IPS-20b (cell line): ENCODE data around the gene GREB1L.

ENCODE experiments used
- H3K27ac ChIP-seq: one replicate; pipeline ENCODE4 v1.5.1; 2013; ENCODE audit warnings: low read length
- H3K27me3 ChIP-seq: 2 replicates; pipeline ENCODE4 v1.6.1; 2013; ENCODE audit warnings: mild to moderate bottlenecking, low read length, inconsistent platforms; ENCODE audit not compliant: insufficient read depth
- H3K36me3 ChIP-seq: 2 replicates; pipeline ENCODE4 v1.6.1; 2013; ENCODE audit warnings: low read depth, mild to moderate bottlenecking, inconsistent platforms, low read length, moderate library complexity; ENCODE audit not compliant: insufficient read depth
- H3K4me1 ChIP-seq: 2 replicates; pipeline ENCODE4 v1.6.1; 2013; ENCODE audit warnings: mild to moderate bottlenecking, control low read depth, inconsistent platforms, low read length, moderate library complexity; ENCODE audit not compliant: insufficient read depth
- H3K4me3 ChIP-seq: 2 replicates; pipeline ENCODE4 v1.5.1; 2013; ENCODE audit warnings: mild to moderate bottlenecking, low read length, inconsistent platforms
- H3K9ac ChIP-seq: 2 replicates; pipeline ENCODE4 v1.6.1; 2013; ENCODE audit warnings: low read depth, mild to moderate bottlenecking, inconsistent platforms, low read length, moderate library complexity
- H3K9me3 ChIP-seq: 2 replicates; pipeline ENCODE4 v1.6.1; 2013; ENCODE audit warnings: mild to moderate bottlenecking, low read depth, low read length, inconsistent platforms; ENCODE audit not compliant: insufficient read depth

GREB1L gene

GRCh38 chr18:21218862-21219261, 23.2 kb upstream of the GREB1L start:
- Histone ChIP-seq H3K9me3 (no peaks in the 10 kb centered on the region), H3K9ac (no peak overlapping the region), H3K4me3 (no peak overlapping the region), H3K36me3 (no peaks in the 10 kb centered on the region), H3K27me3 (peaks cover 86% of the 10 kb centered on the region), H3K4me1 (0 out of 2 replicates have a peak, but pooled peaks cover 3% of the 10 kb centered on the region), H3K27ac (no peak overlapping the region)

DNA sequence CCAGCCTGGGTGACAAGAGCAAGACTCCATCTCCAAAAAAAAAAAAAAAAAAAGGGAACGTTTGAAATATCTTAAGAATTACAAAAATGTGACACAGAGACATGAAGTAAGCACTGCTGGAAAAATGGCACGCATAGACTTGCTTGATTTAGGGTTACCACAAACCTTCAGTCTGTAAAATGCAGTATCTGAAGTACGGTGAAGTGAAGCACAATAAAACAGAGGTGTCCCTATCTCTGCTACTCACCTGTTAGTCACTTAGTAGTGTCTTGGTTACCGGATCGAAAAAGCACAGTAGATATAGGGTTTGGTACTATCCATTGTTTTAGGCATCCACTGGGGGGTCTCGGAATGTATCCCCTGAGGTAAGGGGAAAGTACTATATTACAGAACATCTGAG, 11.6 kb upstream of the GREB1L start:
- H3K4me3 ChIP-seq: no peak overlapping the region
- no peaks in the 10 kb centered on the region for H3K9me3 ChIP-seq
- H3K4me1 ChIP-seq: no peaks in the 10 kb centered on the region
- no peak overlapping the region for H3K9ac ChIP-seq
- no peaks in the 10 kb centered on the region for H3K36me3 ChIP-seq
- no peaks in the 10 kb centered on the region for H3K27me3 ChIP-seq
- H3K27ac ChIP-seq: no peak overlapping the region

GRCh38 chr18:21241301-21242048, 557 bp upstream of the GREB1L start:
- H3K27me3 ChIP-seq: peaks cover 79% of the 10 kb centered on the region
- H3K36me3 ChIP-seq: no peaks in the 10 kb centered on the region
- H3K9ac ChIP-seq: peak overlapping the region; percentile 48; the same call in 1 of the 2 replicates
- no peaks in the 10 kb centered on the region; the same call in 1 of the 2 replicates for H3K4me1 ChIP-seq
- H3K4me3 ChIP-seq: peak overlapping the region; percentile 62
- no peak overlapping the region for H3K27ac ChIP-seq
- no peaks in the 10 kb centered on the region for H3K9me3 ChIP-seq

- Histone ChIP-seq H3K9ac (peak overlapping the region; percentile 58; the same call in 1 of the 2 replicates), H3K4me1 (no peaks in the 10 kb centered on the region; the same call in 1 of the 2 replicates), H3K9me3 (no peaks in the 10 kb centered on the region), H3K27me3 (peaks cover 79% of the 10 kb centered on the region), H3K27ac (no peak overlapping the region), H3K36me3 (no peaks in the 10 kb centered on the region), H3K4me3 (peak overlapping the region; percentile 74)
Measured at GRCh38 chr18:21242780-21243401, 859 bp downstream of the GREB1L start.

GRCh38 chr18:21254576-21254975, 12.5 kb downstream of the GREB1L start:
- Histone ChIP-seq H3K9ac (no peak overlapping the region), H3K27me3 (no peaks in the 10 kb centered on the region), H3K27ac (no peak overlapping the region), H3K4me1 (peaks cover 7% of the 10 kb centered on the region; the same call in 1 of the 2 replicates), H3K9me3 (no peaks in the 10 kb centered on the region), H3K4me3 (no peak overlapping the region), H3K36me3 (no peaks in the 10 kb centered on the region)

GRCh38 chr18:21255211-21255610, 13.2 kb downstream of the GREB1L start:
- no peak overlapping the region for H3K27ac ChIP-seq
- H3K9ac ChIP-seq: no peak overlapping the region
- H3K4me1 ChIP-seq: peaks cover 8% of the 10 kb centered on the region; the same call in 1 of the 2 replicates
- no peaks in the 10 kb centered on the region for H3K27me3 ChIP-seq
- no peaks in the 10 kb centered on the region for H3K36me3 ChIP-seq
- H3K4me3 ChIP-seq: no peak overlapping the region
- no peaks in the 10 kb centered on the region for H3K9me3 ChIP-seq

- no peak overlapping the region for H3K4me3 ChIP-seq
- H3K27ac ChIP-seq: no peak overlapping the region
- no peaks in the 10 kb centered on the region for H3K9me3 ChIP-seq
- no peak overlapping the region for H3K9ac ChIP-seq
- no peaks in the 10 kb centered on the region for H3K36me3 ChIP-seq
- peaks cover 24% of the 10 kb centered on the region; the same call in 1 of the 2 replicates for H3K4me1 ChIP-seq
- no peaks in the 10 kb centered on the region for H3K27me3 ChIP-seq
Measured at GRCh38 chr18:21257386-21257785, 15.4 kb downstream of the GREB1L start.

DNA sequence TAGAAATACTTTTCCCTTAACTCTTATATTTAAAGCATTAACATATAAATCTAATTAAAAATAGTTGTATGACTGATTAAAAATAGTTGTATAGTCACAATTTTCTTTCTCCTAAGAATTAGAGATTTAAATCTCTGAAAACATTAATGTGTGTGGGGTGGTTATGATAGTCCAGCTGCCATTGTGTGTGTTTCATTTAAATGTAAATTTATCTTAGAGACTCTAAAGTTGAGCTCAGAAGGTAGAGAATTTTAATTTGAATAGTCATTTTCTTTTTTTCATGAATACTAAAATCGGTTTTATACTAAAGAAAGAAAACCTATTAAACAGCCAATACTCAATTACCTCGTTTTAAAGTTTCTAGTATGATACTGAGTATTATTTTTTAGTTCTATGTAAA, 18.6 kb downstream of the GREB1L start:
- Histone ChIP-seq H3K27me3 (no peaks in the 10 kb centered on the region), H3K4me1 (peaks cover 49% of the 10 kb centered on the region), H3K9me3 (no peaks in the 10 kb centered on the region), H3K36me3 (no peaks in the 10 kb centered on the region), H3K9ac (no peak overlapping the region), H3K4me3 (peak overlapping the region; percentile 36; the same call in 1 of the 2 replicates), H3K27ac (no peak overlapping the region)

DNA sequence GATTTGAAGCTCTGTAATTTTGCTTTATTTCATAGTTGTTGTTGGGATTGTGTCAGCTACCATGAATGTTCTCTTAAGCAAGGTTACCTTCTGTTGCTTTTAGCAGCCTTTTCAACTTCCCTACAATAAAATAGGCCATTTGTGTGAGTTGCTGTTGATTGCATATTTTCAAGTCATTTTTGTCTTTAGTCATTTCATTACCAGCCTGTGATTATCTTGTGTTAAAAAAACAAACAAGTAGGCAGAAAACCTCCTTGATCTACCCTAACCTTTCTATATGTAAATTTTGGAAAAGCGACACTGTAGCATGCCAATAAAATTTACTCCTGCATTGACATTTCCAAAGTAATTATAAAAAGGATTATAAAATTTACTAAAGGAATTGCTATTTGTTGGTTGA, 19.3 kb downstream of the GREB1L start:
- H3K9ac ChIP-seq: no peak overlapping the region
- H3K36me3 ChIP-seq: no peaks in the 10 kb centered on the region
- no peak overlapping the region for H3K27ac ChIP-seq
- H3K27me3 ChIP-seq: no peaks in the 10 kb centered on the region
- H3K4me3 ChIP-seq: peak overlapping the region; percentile 6; the same call in 1 of the 2 replicates
- no peaks in the 10 kb centered on the region for H3K9me3 ChIP-seq
- peaks cover 56% of the 10 kb centered on the region for H3K4me1 ChIP-seq

DNA sequence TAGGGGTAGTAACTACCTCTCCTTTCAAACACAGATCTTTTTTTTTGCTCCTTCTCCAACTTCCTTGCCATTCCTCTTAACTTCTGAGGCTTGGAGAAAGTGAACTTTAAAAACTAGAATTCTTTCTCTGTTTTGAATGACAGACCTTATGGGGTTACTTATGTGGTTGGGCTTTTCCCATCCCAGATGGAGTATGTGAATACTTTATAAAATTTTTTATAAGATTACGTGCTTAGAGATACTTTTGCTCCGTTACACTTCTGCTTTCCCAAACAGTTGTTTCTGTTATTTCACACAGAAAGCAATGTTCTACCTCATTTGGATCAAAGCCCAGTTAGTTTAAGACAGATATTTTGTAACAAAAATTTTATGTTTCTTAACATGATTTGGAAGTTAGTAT, 20.2 kb downstream of the GREB1L start:
- no peaks in the 10 kb centered on the region for H3K9me3 ChIP-seq
- no peak overlapping the region for H3K4me3 ChIP-seq
- H3K27me3 ChIP-seq: no peaks in the 10 kb centered on the region
- peaks cover 60% of the 10 kb centered on the region for H3K4me1 ChIP-seq
- no peaks in the 10 kb centered on the region for H3K36me3 ChIP-seq
- H3K27ac ChIP-seq: no peak overlapping the region
- H3K9ac ChIP-seq: no peak overlapping the region

DNA sequence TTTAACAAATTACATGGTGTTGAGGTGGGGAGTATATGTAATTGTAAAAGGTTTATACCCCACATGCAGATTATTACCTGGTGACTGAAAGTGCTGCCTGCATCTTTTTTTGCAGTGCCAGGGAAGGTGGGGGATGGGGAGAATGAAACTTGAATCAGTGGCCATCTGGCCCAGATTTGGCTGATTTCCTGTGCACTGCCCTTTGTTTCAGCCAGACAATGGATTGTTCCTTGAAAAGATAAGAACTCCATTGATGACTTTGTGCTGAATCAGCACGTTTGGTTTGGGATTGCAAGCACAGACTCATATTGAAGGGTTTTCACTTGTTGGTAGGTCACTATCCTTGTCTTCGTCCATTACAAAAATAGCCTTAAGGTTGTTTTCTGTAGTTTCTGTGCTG, 20.9 kb downstream of the GREB1L start:
- peaks cover 56% of the 10 kb centered on the region for H3K4me1 ChIP-seq
- H3K27ac ChIP-seq: no peak overlapping the region
- H3K9me3 ChIP-seq: no peaks in the 10 kb centered on the region
- H3K9ac ChIP-seq: peak overlapping the region; percentile 64; the same call in 1 of the 2 replicates
- no peaks in the 10 kb centered on the region for H3K27me3 ChIP-seq
- peak overlapping the region; percentile 30; the same call in 1 of the 2 replicates for H3K4me3 ChIP-seq
- no peaks in the 10 kb centered on the region for H3K36me3 ChIP-seq

DNA sequence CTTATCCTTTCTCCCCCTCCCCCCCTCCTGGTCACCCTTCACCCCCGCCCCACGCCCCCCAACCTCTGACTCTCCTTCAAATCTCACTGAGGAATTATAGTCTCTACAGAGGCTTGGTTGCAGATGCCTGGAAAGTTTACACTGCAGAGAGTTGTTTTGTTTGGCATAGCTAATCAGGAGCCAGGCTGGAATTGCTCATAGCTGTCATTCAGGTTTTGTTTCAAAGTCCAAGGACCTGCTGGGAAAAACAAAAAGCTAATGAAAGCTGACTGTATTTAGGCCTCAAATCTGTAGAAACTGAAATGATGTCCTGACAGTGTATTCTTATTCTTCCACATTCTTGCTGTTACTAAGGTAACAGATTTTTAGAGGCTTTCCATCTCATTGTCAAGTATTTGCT, 22.6 kb downstream of the GREB1L start:
- H3K27ac ChIP-seq: no peak overlapping the region
- H3K4me1 ChIP-seq: peaks cover 56% of the 10 kb centered on the region

More for the DNA sequence above, 22.6 kb downstream of the GREB1L start:
- Histone ChIP-seq H3K9ac (no peak overlapping the region), H3K4me3 (peak overlapping the region; percentile 10; the same call in 1 of the 2 replicates), H3K36me3 (no peaks in the 10 kb centered on the region), H3K9me3 (no peaks in the 10 kb centered on the region), H3K27me3 (no peaks in the 10 kb centered on the region)
